ENCODE data around the gene IL1R2.

Gene IL1R2

DNA sequence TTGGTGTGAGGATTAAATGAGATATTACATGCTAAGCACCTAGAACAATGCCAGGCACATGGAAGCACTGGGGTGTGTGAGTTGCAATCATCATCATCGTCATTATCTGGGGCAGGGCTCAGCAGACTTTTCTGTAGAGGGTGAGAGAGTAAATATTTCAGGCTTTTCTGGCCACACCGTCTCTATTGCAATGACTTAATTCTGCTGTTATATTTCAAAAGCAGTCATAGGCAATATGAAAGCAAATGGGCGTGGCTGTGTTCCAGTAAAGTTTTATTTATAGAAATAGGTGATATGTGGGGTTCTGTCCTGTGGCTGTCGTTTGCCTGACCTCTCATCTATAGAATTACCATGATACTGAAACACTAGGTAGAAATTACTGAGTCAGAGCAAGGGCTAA is 60.6 kb downstream of the IL1R2 start:
- TF ChIP-seq, protein P1, sequence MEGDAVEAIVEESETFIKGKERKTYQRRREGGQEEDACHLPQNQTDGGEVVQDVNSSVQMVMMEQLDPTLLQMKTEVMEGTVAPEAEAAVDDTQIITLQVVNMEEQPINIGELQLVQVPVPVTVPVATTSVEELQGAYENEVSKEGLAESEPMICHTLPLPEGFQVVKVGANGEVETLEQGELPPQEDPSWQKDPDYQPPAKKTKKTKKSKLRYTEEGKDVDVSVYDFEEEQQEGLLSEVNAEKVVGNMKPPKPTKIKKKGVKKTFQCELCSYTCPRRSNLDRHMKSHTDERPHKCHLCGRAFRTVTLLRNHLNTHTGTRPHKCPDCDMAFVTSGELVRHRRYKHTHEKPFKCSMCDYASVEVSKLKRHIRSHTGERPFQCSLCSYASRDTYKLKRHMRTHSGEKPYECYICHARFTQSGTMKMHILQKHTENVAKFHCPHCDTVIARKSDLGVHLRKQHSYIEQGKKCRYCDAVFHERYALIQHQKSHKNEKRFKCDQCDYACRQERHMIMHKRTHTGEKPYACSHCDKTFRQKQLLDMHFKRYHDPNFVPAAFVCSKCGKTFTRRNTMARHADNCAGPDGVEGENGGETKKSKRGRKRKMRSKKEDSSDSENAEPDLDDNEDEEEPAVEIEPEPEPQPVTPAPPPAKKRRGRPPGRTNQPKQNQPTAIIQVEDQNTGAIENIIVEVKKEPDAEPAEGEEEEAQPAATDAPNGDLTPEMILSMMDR (IDR thresholded peaks at IDR 0.05; ENCODE audit: unreplicated experiment in 3 of 3): no peak
- Mint-ChIP-seq H3K27ac (peak overlapping the region in 2 of 3 experiments; percentile 65 to 98), H3K4me1 (peaks cover 65% of the 10 kb centered on the region), H3K4me3 (no peak overlapping the region), H3K9me3 (no peaks in the 10 kb centered on the region), H3K27me3 (ENCODE audit: low read depth) (peaks cover 6% of the 10 kb centered on the region), H3K36me3 (ENCODE audit: low read depth) (no peaks in the 10 kb centered on the region)

DNA sequence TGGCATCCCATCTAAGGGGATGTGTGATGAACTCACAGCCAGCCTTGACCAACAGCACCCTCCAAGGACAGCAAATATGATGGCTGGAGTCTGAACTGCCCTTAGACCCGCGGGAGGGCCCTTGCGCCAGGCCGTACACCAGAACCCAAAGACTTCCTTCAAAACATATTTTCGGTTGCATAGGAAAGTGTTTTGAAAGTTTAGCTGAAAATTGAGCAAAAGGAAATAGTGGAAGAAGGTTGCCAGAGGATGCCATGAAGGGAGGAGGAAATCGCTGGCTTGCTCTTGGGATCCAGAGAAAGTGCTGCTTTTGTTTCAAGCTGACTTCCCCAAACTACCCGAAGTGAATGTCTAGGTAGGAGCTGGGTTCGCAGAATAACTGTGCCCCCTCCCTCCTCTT is 61.3 kb downstream of the IL1R2 start:
- TF ChIP-seq, protein P1 (IDR thresholded peaks at IDR 0.05; ENCODE audit: unreplicated experiment in 3 of 3): no peak
- H3K36me3 Mint-ChIP-seq (ENCODE audit: low read depth): no peaks in the 10 kb centered on the region
- H3K27me3 Mint-ChIP-seq (ENCODE audit: low read depth): peaks cover 12% of the 10 kb centered on the region
- H3K4me3 Mint-ChIP-seq: no peak overlapping the region
- peaks cover 72% of the 10 kb centered on the region for H3K4me1 Mint-ChIP-seq
- no peaks in the 10 kb centered on the region for H3K9me3 Mint-ChIP-seq
- peak overlapping the region in 2 of 3 experiments; percentile 65 to 98 for H3K27ac Mint-ChIP-seq

DNA sequence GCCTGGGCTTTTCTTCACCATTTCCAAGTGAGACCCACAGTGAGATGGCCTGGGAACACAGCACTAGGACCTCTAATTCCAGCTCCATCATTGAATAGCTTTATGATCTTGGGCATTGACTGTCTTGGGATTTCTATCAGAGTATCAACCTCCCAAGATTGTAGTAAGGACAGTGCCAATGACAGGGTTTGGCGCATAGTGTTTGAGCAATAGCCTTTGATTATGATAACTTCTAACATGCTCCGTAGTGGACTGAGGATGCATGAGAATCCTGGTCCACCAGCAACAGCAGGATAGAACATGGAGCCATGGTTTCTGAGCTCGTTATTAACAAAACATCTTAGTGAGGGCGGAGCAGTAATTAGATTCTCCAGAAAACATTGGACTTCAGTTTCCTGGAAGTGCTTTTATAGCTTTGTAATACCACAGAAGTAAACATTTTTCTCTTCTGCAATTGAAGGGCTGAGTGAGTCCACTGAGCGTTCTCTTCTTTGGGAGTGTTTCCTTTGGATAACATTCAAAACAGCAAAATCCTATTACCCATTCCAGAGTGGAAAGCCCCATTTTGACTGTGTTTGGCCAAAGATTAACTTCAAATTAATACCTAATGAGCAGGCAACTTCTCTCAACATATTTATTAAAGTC is 63.7 kb downstream of the IL1R2 start:
- Mint-ChIP-seq H3K9me3 (no peaks in the 10 kb centered on the region), H3K4me1 (peaks cover 73% of the 10 kb centered on the region), H3K36me3 (ENCODE audit: low read depth) (no peaks in the 10 kb centered on the region), H3K27ac (peak overlapping the region; percentile 23 to 87 (median 76)), H3K4me3 (no peak overlapping the region), H3K27me3 (ENCODE audit: low read depth) (peaks cover 8% of the 10 kb centered on the region)
- TF ChIP-seq, protein P1 (IDR thresholded peaks at IDR 0.05; ENCODE audit: unreplicated experiment in 3 of 3): no peak

DNA sequence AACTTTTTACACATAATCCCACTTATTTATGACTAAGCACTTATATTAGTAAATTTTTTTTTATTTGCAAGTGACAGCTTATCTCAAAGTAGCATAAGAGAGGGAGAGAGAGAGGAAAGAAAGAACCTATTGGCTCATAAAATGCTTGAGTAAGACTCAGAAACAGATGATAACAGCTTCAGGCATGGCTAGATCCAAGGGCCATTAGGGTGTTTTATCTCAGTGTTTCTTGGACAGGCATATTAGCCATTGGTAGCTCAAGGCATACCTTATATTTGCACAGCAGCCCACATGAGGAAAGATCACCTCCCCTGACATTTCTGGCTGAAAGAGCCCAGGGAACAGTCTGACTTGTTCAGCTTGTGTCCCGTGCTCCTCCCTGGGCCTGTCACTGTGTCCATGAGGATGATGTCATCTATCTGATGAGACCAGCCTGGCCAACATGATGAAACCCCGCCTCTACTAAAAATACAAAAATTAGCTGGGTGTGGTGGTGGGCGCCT is 64.4 kb downstream of the IL1R2 start:
- H3K4me1 Mint-ChIP-seq: peaks cover 70% of the 10 kb centered on the region

DNA sequence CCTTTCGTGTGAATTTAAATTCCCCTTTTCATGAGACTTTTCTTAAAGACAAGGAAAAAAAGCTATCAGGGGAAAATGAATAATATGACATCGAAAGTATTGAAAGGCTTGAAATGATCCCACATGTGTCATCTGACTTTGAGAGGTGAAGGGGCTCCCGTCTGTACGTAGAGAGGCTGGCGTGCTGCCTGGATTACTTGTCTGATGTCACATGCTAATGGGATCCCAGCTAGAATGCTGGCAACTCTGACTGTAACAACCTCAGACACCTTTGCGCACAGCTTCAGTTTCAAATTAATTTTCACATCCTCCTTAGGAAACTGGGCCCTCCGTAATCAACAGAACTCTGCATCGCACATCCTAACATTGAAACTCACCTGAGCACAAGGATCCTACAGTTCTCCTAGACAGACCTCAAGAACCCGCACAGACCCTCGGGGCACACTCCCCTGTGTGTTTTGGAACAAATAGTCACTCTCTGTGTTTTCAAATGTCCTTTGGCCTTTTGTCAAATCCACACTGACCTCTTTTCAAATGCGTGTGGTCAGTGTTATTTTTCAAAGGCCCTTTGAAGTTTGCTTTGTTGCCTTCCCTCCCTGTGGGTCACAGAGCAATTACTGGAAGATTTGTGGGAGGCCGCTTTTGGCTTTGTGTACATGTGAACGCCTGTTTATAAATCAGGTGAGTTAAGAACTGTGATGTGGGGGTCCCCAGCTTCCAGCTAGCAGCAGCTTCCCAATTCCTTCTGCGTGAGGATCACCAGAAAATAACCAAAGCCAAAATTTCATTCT is 65.9 kb downstream of the IL1R2 start:
- peak overlapping the region in 1 of 3 experiments; percentile 28 for H3K4me3 Mint-ChIP-seq
- peaks cover 8% of the 10 kb centered on the region for H3K27me3 Mint-ChIP-seq (ENCODE audit: low read depth)
- peak overlapping the region; percentile 68 to 93 (median 70) for H3K27ac Mint-ChIP-seq

More for the DNA sequence above, 64.4 kb downstream of the IL1R2 start:
- Mint-ChIP-seq H3K27me3 (ENCODE audit: low read depth) (peaks cover 8% of the 10 kb centered on the region), H3K36me3 (ENCODE audit: low read depth) (no peaks in the 10 kb centered on the region), H3K4me3 (no peak overlapping the region), H3K9me3 (no peaks in the 10 kb centered on the region), H3K27ac (peak overlapping the region in 2 of 3 experiments; percentile 76 to 87)
- TF ChIP-seq, protein P1 (IDR thresholded peaks at IDR 0.05; ENCODE audit: unreplicated experiment in 3 of 3): no peak

More for the DNA sequence above, 65.9 kb downstream of the IL1R2 start:
- no peaks in the 10 kb centered on the region for H3K36me3 Mint-ChIP-seq (ENCODE audit: low read depth)
- H3K9me3 Mint-ChIP-seq: no peaks in the 10 kb centered on the region
- peaks cover 67% of the 10 kb centered on the region for H3K4me1 Mint-ChIP-seq
- TF ChIP-seq, protein P1 (IDR thresholded peaks at IDR 0.05; ENCODE audit: unreplicated experiment in 3 of 3): no peak

Data from nephron (organoid).